Sigmoid colon (tissue), 7 donors: ENCODE data around the gene RBBP5. TPM values are rescaled to one million over a fixed set of nuclear protein-coding genes. Genes with fewer than 3 reads are reported as not detected.

Source experiments
- DNase-seq: peaks from one replicate; pipeline ENCODE4 v3.0.0-alpha.2; 2019
- H3K27ac ChIP-seq, 4 donors: fragments of 200-600 bp; sonication (generic); one replicate each; pipeline ENCODE4 v1.5.1; 2016 to 2019; ENCODE audit warnings: mild to moderate bottlenecking in 1 of 4
- H3K27me3 ChIP-seq, 3 donors: fragments of 200-600 bp; sonication (generic); one replicate each; pipeline ENCODE4 v1.5.1; 2019; ENCODE audit warnings: mild to moderate bottlenecking in 1 of 3
- H3K36me3 ChIP-seq, 4 donors: fragments of 200-600 bp; sonication (generic); one replicate each; pipeline ENCODE4 v1.5.1; 2016 to 2019
- H3K4me1 ChIP-seq, 4 donors: fragments of 200-600 bp; sonication (generic); one replicate each; pipeline ENCODE4 v1.5.1; 2017 to 2019
- H3K4me3 ChIP-seq, 4 donors: fragments of 200-600 bp; sonication (generic); one replicate each; pipeline ENCODE4 v1.5.1; 2017 to 2019; ENCODE audit warnings: mild to moderate bottlenecking in 2 of 4, moderate library complexity in 1 of 4
- H3K9me3 ChIP-seq, 4 donors: fragments of 200-600 bp in 3 of 4; sonication (generic) in 3 of 4; one replicate each; pipeline versions ENCODE4 v1.5.1 to v1.6.1; 2013 to 2019
- EP300 ChIP-seq, 4 donors: sonication (generic); formaldehyde crosslinking; IDR thresholded peaks; one replicate each; pipeline ENCODE4 v1.6.1; 2017; ENCODE audit warnings: antibody characterized with exemption in 4 of 4
- POLR2A ChIP-seq, 2 donors: fragments of 450-650 bp; IDR thresholded peaks; one replicate each; pipeline ENCODE4 v1.6.1; 2016; ENCODE audit warnings: antibody characterized with exemption in 2 of 2, mild to moderate bottlenecking in 2 of 2, moderate library complexity in 2 of 2
- POLR2AphosphoS5 ChIP-seq, 4 donors: sonication (generic); formaldehyde crosslinking; IDR thresholded peaks; one replicate each; pipeline ENCODE4 v1.6.1; 2017; ENCODE audit warnings: antibody characterized with exemption in 4 of 4
- WGBS, 2 donors: extraction: QIAGEN DNeasy Blood & Tissue Kit; methylation state at CpG; one replicate each; pipeline ENCODE4 v1.1.7; 2013; 5-methylcytosine and 5-hydroxymethylcytosine counted together
- intact Hi-C: fragments of 100-400 bp; cut with DNase I; formaldehyde crosslinking; loops from one replicate; pipeline ENCODE4 v1.15.1; 2023
- polyA plus RNA-seq, 3 donors: library from polyadenylated mRNA; stranded (reverse); fragments of 200-250 nt; gene quantifications; one replicate each; pipeline ENCODE4 v1.2.3, GENCODE V29; 2013
- total RNA-seq, 4 donors: library from RNA; depleted of rRNA; stranded (reverse); fragments of >200 nt; gene quantifications; one replicate each; pipeline ENCODE4 v1.1.0, GENCODE V29; 2016
- TF ChIP-seq, protein P1 (sequence below), 4 experiments: fragments of 450-650 bp in 3 of 4; fragments of 200-600 bp in 1 of 4; IDR thresholded peaks; one replicate each; pipeline ENCODE4 v1.5.1; 2016 to 2019; ENCODE audit warnings: antibody characterized with exemption in 4 of 4, mild to moderate bottlenecking in 3 of 4, moderate library complexity in 2 of 4
- donor health status: healthy with polysubstance abuse.
- donor health status: Bipolar disorder and iron deficiency.
- donor health status: healthy.

RBBP5 gene
- total and polyA plus RNA-seq, 7 donors: 6.6 to 36.5 (median 12.2) TPM

DNA sequence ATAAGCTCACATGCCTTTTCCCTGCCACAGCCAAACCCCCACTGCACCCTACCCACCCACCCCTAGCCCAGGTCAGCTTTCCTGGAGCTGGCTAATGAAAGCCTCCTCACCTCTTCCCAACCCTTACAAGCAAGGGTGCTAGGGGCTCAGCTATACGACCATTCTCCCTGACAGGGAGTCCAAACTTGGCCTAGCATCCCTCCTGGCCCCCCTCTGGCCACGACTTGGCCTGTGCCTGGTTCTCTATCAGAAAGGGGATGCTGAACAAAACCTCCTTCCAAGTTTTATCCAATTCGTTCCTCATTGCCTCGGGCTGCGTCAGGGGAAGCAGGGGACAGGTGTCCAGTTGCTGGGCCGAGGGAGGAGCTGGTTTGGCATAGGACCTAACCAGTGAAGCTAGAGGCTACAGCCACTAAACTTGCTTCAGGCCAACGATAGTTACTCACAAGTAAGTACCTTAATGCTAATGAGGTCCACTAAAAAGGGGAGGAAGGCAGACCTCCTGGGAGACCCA is 46.1 kb downstream of the RBBP5 start:
- DNase-seq: no peak
- 67 to 78% methylated on average over 7 of the region's 7 CpGs for WGBS, 2 donors
- TF ChIP-seq POLR2AphosphoS5 (IDR thresholded peaks at IDR 0.05): no peak
- TF ChIP-seq EP300 (IDR thresholded peaks at IDR 0.05): no peak
- no peak for TF ChIP-seq POLR2A (IDR thresholded peaks at IDR 0.05)
- TF ChIP-seq, protein P1, sequence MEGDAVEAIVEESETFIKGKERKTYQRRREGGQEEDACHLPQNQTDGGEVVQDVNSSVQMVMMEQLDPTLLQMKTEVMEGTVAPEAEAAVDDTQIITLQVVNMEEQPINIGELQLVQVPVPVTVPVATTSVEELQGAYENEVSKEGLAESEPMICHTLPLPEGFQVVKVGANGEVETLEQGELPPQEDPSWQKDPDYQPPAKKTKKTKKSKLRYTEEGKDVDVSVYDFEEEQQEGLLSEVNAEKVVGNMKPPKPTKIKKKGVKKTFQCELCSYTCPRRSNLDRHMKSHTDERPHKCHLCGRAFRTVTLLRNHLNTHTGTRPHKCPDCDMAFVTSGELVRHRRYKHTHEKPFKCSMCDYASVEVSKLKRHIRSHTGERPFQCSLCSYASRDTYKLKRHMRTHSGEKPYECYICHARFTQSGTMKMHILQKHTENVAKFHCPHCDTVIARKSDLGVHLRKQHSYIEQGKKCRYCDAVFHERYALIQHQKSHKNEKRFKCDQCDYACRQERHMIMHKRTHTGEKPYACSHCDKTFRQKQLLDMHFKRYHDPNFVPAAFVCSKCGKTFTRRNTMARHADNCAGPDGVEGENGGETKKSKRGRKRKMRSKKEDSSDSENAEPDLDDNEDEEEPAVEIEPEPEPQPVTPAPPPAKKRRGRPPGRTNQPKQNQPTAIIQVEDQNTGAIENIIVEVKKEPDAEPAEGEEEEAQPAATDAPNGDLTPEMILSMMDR (IDR thresholded peaks at IDR 0.05): no peak
- intact Hi-C loops: no loop called here
- no peaks in the 10 kb centered on the region for H3K9me3 ChIP-seq
- H3K27ac ChIP-seq: no peak overlapping the region
- H3K36me3 ChIP-seq: no peaks in the 10 kb centered on the region
- no peaks in the 10 kb centered on the region for H3K27me3 ChIP-seq
- H3K4me1 ChIP-seq: no peaks in the 10 kb centered on the region
- H3K4me3 ChIP-seq: no peak overlapping the region

DNA sequence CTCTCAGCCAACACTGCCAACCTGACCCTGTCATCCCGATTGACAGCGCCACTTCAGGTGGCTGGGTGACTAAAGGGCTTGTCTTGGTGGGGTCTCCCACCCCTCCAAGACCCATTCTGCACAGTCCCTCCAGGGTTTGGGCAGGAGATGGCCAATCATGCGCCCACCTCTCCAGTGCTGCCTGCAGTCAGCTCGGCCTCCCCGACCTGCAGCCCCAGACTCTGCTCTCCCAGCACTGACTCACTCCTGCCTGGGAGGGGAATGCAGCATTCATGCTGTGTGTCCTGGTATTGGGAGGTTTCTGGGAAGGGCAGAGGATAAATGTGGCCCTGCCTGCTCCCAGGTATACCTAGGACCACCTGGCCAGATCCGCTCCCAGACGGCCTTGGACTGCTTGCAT is 47.3 kb downstream of the RBBP5 start:
- WGBS, 2 donors: 91 to 95% methylated on average over 7 of the region's 7 CpGs
- TF ChIP-seq, protein P1 (IDR thresholded peaks at IDR 0.05): no peak
- TF ChIP-seq POLR2A (IDR thresholded peaks at IDR 0.05) (no peak), POLR2AphosphoS5 (IDR thresholded peaks at IDR 0.05) (no peak), EP300 (IDR thresholded peaks at IDR 0.05) (no peak)
- no peak for DNase-seq

DNA sequence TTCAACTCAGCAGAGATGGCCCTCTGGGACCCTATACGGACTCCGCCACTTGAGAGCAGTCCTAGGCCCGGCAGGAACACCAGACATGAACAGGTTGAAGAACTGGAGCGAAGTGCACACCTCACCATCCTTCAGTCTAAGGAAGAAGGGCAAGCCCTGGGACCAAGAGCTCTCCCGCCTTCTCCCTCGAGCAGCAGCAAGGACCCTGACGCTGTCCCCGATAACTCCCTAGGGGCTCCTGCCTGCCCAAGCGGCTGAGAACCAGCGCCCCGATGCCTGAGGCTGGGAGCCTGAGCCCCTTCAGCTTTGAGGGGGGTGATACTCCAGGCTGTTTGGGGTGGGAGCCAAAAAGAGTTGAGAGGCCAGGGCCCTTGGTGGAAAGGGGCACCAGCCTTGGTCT is 47.7 kb downstream of the RBBP5 start:
- H3K9me3 ChIP-seq: no peaks in the 10 kb centered on the region
- no peaks in the 10 kb centered on the region for H3K27me3 ChIP-seq
- no peak overlapping the region for H3K4me3 ChIP-seq
- TF ChIP-seq, protein P1 (IDR thresholded peaks at IDR 0.05): no peak
- TF ChIP-seq POLR2AphosphoS5 (IDR thresholded peaks at IDR 0.05): no peak
- no peak for TF ChIP-seq POLR2A (IDR thresholded peaks at IDR 0.05)
- TF ChIP-seq EP300 (IDR thresholded peaks at IDR 0.05): no peak
- WGBS, 2 donors: 93 to 94% methylated on average over 11 of the region's 11 CpGs
- H3K36me3 ChIP-seq: no peaks in the 10 kb centered on the region
- intact Hi-C loops: no loop called here
- no peak for DNase-seq
- H3K4me1 ChIP-seq: no peaks in the 10 kb centered on the region
- no peak overlapping the region for H3K27ac ChIP-seq

More for the DNA sequence above, 47.3 kb downstream of the RBBP5 start:
- Histone ChIP-seq H3K4me1 (no peaks in the 10 kb centered on the region), H3K4me3 (no peak overlapping the region), H3K27ac (no peak overlapping the region), H3K36me3 (no peaks in the 10 kb centered on the region), H3K9me3 (no peaks in the 10 kb centered on the region), H3K27me3 (no peaks in the 10 kb centered on the region)
- intact Hi-C loops: no loop called here

DNA sequence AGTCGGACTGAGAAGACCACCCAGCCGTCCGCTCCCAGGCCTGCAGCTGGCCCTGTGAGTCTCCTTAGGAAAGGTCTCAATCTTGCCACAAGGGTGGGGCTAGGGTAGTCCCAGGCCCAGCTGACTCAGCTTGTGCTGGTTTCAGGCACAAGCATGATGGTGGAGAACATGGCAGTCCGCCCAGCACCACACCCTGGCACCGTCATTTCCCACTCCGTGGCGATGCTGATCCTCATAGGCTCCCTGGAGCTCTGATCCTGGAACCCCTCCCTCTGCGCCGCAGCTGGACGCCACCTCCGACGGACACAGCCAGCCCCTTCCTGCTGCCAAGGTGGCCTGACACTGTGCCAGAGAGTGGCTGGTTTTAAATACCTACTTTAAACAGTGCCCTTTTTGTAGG is 48.3 kb downstream of the RBBP5 start:
- DNase-seq: no peak
- Histone ChIP-seq H3K36me3 (no peaks in the 10 kb centered on the region), H3K27ac (no peak overlapping the region), H3K4me1 (peaks cover 0 to 5% (median 0%) of the 10 kb centered on the region in 4 donors), H3K27me3 (no peaks in the 10 kb centered on the region), H3K9me3 (no peaks in the 10 kb centered on the region), H3K4me3 (no peak overlapping the region)
- WGBS, 2 donors: 79 to 93% methylated on average over 12 of the region's 12 CpGs
- no peak for TF ChIP-seq EP300 (IDR thresholded peaks at IDR 0.05)
- TF ChIP-seq, protein P1 (IDR thresholded peaks at IDR 0.05): no peak
- no peak for TF ChIP-seq POLR2AphosphoS5 (IDR thresholded peaks at IDR 0.05)
- TF ChIP-seq POLR2A (IDR thresholded peaks at IDR 0.05): no peak
- intact Hi-C loops: no loop called here

DNA sequence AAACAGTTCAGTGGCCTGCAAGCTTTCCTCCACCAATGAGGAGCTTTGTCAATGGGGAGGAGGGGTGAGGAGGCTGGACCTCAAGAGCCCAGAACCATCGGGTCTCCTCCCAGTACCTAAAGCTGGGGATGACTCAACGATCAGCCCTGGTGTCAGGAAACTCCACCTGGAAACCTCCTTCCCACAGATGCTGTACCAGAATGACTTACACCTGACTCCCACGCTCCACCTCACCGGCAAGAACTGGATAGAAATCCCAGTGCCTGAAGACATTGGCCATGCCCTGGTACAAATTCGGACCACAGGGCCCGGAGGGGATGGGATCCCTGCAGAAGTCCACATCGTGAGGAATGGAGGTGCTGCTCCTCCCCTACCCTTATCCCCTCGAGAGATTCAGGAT is 48.9 kb downstream of the RBBP5 start:
- DNase-seq: no peak
- Histone ChIP-seq H3K4me1 (peaks cover 0 to 8% (median 2%) of the 10 kb centered on the region in 4 donors), H3K27me3 (no peaks in the 10 kb centered on the region), H3K9me3 (no peaks in the 10 kb centered on the region), H3K4me3 (no peak overlapping the region), H3K27ac (no peak overlapping the region), H3K36me3 (no peaks in the 10 kb centered on the region)
- intact Hi-C loops: no loop called here
- 87 to 88% methylated on average over 8 of the region's 8 CpGs for whole genome bisulfite sequencing, 2 donors
- no peak for TF ChIP-seq POLR2AphosphoS5 (IDR thresholded peaks at IDR 0.05)
- no peak for TF ChIP-seq EP300 (IDR thresholded peaks at IDR 0.05)
- no peak for TF ChIP-seq POLR2A (IDR thresholded peaks at IDR 0.05)
- TF ChIP-seq, protein P1 (IDR thresholded peaks at IDR 0.05): no peak
